Esophagus muscularis mucosa (tissue), 4 donors: Measurements from ENCODE around the gene OSBP2.

Experiments
- EP300 ChIP-seq: sonication (generic); formaldehyde crosslinking; IDR thresholded peaks from one replicate; pipeline ENCODE4 v1.6.1; 2017; ENCODE audit warnings: antibody characterized with exemption
- POLR2A ChIP-seq: fragments of 450-650 bp; IDR thresholded peaks from one replicate; pipeline ENCODE4 v1.6.1; 2017; ENCODE audit warnings: antibody characterized with exemption, moderate library complexity, mild to moderate bottlenecking, low read depth
- POLR2AphosphoS5 ChIP-seq, 2 donors: sonication (generic); formaldehyde crosslinking; IDR thresholded peaks; one replicate each; pipeline ENCODE4 v1.6.1; 2017; ENCODE audit warnings: antibody characterized with exemption in 2 of 2
- TF ChIP-seq, protein P1 (sequence below), 3 experiments: fragments of 200-600 bp in 2 of 3; fragments of 450-650 bp in 1 of 3; sonication (generic) in 2 of 3; IDR thresholded peaks; one replicate each; pipeline ENCODE4 v1.5.1; 2017 to 2019; ENCODE audit warnings: antibody characterized with exemption in 3 of 3, mild to moderate bottlenecking in 2 of 3, moderate library complexity in 1 of 3

DNA sequence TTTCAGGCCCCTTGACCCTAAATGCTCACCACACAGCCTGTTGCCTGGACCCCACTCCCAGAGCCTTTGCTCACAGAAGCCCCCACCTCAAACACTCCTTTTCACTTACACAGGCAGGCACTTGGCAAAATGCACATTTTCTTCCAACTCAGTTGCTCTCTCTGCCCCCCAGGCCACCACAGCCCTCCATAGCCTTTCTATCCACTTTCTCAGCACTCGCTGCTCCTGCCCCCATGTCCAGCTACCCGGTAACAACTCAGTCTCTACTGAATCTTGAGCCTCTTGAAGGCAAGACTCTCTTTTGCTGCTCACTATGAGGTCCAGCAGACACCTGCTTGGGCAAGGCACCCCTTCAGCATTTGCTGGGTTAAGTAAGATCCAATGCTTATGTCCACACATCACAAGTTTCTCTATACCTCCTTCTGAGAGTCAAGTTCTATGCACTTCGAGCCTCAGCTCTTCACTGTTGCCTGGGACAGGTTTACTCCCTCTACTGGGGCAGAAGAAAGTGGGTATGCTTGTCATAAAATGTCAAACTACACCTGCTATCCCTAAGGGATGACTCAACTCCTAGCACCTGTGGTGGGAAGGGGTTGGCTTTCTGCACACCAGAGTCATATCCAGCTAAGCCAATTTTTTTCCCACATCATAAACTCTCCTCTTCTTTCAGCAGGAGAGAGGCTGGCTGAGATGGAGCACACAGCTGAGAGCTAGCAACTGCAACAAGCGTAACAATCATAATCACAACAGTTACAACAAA is 237.0 kb downstream of the OSBP2 start:
- TF ChIP-seq EP300: no peak
- TF ChIP-seq, protein P1, sequence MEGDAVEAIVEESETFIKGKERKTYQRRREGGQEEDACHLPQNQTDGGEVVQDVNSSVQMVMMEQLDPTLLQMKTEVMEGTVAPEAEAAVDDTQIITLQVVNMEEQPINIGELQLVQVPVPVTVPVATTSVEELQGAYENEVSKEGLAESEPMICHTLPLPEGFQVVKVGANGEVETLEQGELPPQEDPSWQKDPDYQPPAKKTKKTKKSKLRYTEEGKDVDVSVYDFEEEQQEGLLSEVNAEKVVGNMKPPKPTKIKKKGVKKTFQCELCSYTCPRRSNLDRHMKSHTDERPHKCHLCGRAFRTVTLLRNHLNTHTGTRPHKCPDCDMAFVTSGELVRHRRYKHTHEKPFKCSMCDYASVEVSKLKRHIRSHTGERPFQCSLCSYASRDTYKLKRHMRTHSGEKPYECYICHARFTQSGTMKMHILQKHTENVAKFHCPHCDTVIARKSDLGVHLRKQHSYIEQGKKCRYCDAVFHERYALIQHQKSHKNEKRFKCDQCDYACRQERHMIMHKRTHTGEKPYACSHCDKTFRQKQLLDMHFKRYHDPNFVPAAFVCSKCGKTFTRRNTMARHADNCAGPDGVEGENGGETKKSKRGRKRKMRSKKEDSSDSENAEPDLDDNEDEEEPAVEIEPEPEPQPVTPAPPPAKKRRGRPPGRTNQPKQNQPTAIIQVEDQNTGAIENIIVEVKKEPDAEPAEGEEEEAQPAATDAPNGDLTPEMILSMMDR (IDR thresholded peaks at IDR 0.05): no peak
- TF ChIP-seq POLR2AphosphoS5 (IDR thresholded peaks at IDR 0.05): no peak
- no peak for TF ChIP-seq POLR2A
